ENCODE measurements around the gene FCGR3B.
"Not testable (repeated sequence)": the region's sequence is repeated elsewhere in the genome, so short reads cannot be mapped to it uniquely, and the experiment has no call there.

Gene FCGR3B

DNA sequence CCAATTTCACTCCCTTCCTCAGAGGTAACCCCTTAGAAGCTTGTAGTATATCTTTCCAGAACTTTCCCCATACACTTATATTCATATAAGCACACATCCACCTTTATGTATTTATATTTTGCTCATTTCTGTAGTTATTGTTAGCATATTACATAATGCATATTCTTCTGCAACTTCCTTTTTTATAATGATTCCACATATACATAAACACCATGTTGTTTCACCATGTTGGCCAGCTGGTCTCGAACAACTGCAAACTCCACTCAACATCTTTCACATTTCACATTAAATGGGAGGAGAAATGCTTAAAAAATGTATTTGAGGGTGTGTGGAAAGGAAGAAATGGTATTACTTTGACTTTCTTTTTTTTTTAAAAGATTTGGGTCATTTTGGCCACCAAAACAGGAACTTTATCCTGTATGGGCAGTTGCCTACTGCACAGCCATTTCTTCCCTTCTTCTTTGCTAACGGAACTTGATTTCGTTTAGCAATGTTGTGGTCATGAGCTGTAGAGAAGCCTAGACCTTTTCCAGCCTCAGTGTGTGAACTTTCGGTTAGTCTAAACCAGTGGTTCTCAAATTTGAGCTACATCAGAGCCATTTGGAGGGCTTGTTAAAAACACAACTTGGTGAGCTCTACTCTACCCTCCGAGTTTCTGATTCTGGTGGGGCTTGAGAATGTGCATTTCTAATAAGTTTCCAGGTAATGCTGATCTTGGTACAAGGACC lies 12.7 kb upstream of the FCGR3B start:
- not testable (repeated sequence) for H2AK5ac ChIP-seq (ENCODE audit: low read length)

GRCh38 chr1:161642697-161643096 lies 11.7 kb upstream of the FCGR3B start:
- not testable (repeated sequence) for H3K4me1 ChIP-seq (ENCODE audit: control insufficient read depth, low read depth, low read length); H2BK15ac ChIP-seq (replicated peaks; ENCODE audit: low read depth); H3K56ac ChIP-seq (ENCODE audit: low read length); H4K8ac ChIP-seq (ENCODE audit: low read depth, low read length); H3K4me2 ChIP-seq (ENCODE audit: low read length); H3K9ac ChIP-seq (ENCODE audit: low read length); H3K79me2 ChIP-seq (ENCODE audit: control insufficient read depth, insufficient read depth, low read length); H3K27me3 ChIP-seq (ENCODE audit: insufficient read depth, low read length, poor library complexity); H3K4ac ChIP-seq (ENCODE audit: low read depth, low read length); H3K18ac ChIP-seq (ENCODE audit: low read length); H2BK120ac ChIP-seq (ENCODE audit: low read depth, low read length); H3K27ac ChIP-seq (ENCODE audit: low read depth, low read length); H2AK5ac ChIP-seq (ENCODE audit: low read length); DNase-seq; H2BK5ac ChIP-seq (ENCODE audit: low read length); H3K4me3 ChIP-seq (ENCODE audit: low read length); H3K36me3 ChIP-seq (ENCODE audit: control insufficient read depth, insufficient read depth, low read length); H3K23ac ChIP-seq (ENCODE audit: low read length); H3K79me1 ChIP-seq (ENCODE audit: low read length); H4K5ac ChIP-seq (ENCODE audit: low read length)
- WGBS (ENCODE audit: extremely low coverage, insufficient coverage, low lambda C conversion rate) = no CpG with 5 or more reads among the region's 1 CpG

More for the DNA sequence above, 12.7 kb upstream of the FCGR3B start:
- not testable (repeated sequence) for H3K79me1 ChIP-seq (ENCODE audit: low read length); H3K4me1 ChIP-seq (ENCODE audit: control insufficient read depth, low read depth, low read length); H3K4me3 ChIP-seq (ENCODE audit: low read length); H3K27me3 ChIP-seq (ENCODE audit: insufficient read depth, low read length, poor library complexity); H4K8ac ChIP-seq (ENCODE audit: low read depth, low read length); H3K36me3 ChIP-seq (ENCODE audit: control insufficient read depth, insufficient read depth, low read length); H3K18ac ChIP-seq (ENCODE audit: low read length); H2BK120ac ChIP-seq (ENCODE audit: low read depth, low read length); H2BK5ac ChIP-seq (ENCODE audit: low read length); DNase-seq; H3K23ac ChIP-seq (ENCODE audit: low read length); H3K4me2 ChIP-seq (ENCODE audit: low read length); H3K4ac ChIP-seq (ENCODE audit: low read depth, low read length); H3K56ac ChIP-seq (ENCODE audit: low read length); H3K79me2 ChIP-seq (ENCODE audit: control insufficient read depth, insufficient read depth, low read length); H3K9ac ChIP-seq (ENCODE audit: low read length); H4K5ac ChIP-seq (ENCODE audit: low read length); H2BK15ac ChIP-seq (replicated peaks; ENCODE audit: low read depth); H3K27ac ChIP-seq (ENCODE audit: low read depth, low read length)
- WGBS (ENCODE audit: extremely low coverage, insufficient coverage, low lambda C conversion rate) = no CpG with 5 or more reads among the region's 5 CpGs

DNA sequence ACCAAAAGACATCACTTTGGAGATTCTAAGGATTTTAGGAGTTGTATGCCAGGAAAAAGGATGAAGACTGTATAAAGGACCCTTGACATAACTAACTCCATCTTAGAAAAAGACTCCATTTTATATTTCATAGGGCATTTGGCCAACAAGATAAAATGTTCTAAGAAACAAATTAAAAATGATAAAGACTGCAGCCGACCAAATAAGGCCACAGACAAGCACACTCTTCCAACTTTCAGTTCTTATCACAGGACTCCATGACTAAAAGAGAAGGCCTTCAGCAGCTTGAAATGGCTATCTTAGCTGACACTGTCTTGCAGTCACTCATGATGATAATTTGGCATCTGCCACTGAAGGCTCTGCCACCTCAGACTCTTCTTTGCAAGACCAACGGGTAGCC lies 8.2 kb upstream of the FCGR3B start:
- not testable (repeated sequence) for H4K5ac ChIP-seq (ENCODE audit: low read length); H2BK5ac ChIP-seq (ENCODE audit: low read length); H3K23ac ChIP-seq (ENCODE audit: low read length); H2BK120ac ChIP-seq (ENCODE audit: low read depth, low read length); H3K4me3 ChIP-seq (ENCODE audit: low read length); H3K18ac ChIP-seq (ENCODE audit: low read length); H2AK5ac ChIP-seq (ENCODE audit: low read length); DNase-seq; H3K79me2 ChIP-seq (ENCODE audit: control insufficient read depth, insufficient read depth, low read length); H3K4me1 ChIP-seq (ENCODE audit: control insufficient read depth, low read depth, low read length); H3K27me3 ChIP-seq (ENCODE audit: insufficient read depth, low read length, poor library complexity); H4K8ac ChIP-seq (ENCODE audit: low read depth, low read length); H3K27ac ChIP-seq (ENCODE audit: low read depth, low read length); H3K4me2 ChIP-seq (ENCODE audit: low read length); H3K79me1 ChIP-seq (ENCODE audit: low read length); H2BK15ac ChIP-seq (replicated peaks; ENCODE audit: low read depth); H3K56ac ChIP-seq (ENCODE audit: low read length); H3K9ac ChIP-seq (ENCODE audit: low read length); H3K4ac ChIP-seq (ENCODE audit: low read depth, low read length); H3K36me3 ChIP-seq (ENCODE audit: control insufficient read depth, insufficient read depth, low read length)
- no CpG with 5 or more reads among the region's 2 CpGs for WGBS (ENCODE audit: extremely low coverage, insufficient coverage, low lambda C conversion rate)

- H3K27me3 ChIP-seq (ENCODE audit: insufficient read depth, low read length, poor library complexity) = not testable (repeated sequence)
- no CpG with 5 or more reads among the region's 6 CpGs for WGBS (ENCODE audit: extremely low coverage, insufficient coverage, low lambda C conversion rate)
These were observed 7.4 kb upstream of the FCGR3B start for GRCh38 chr1:161638251-161638993.

DNA sequence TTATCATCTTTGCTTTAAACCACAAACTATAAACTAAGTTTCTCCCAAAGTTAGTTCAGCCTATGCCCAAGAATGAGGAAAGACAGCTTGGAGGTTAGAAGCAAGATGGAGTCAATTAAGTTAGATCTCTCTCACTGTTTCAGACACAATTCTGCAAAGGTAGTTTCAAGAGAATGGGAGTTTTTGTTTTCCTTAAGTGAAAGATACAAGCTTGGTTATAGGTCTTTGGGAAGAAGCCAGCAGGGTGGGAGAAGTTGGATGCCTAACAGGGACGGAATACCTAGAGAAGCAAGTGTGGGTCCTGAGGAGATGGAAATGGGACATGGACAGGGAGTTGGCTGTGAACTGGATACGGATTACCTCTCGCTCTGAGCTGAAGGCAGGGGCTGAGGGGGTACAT lies 6.0 kb upstream of the FCGR3B start:
- not testable (repeated sequence) for H3K27ac ChIP-seq (ENCODE audit: low read depth, low read length); H2BK5ac ChIP-seq (ENCODE audit: low read length); DNase-seq; H3K23ac ChIP-seq (ENCODE audit: low read length); H3K4me1 ChIP-seq (ENCODE audit: control insufficient read depth, low read depth, low read length); H3K4ac ChIP-seq (ENCODE audit: low read depth, low read length); H3K56ac ChIP-seq (ENCODE audit: low read length); H4K8ac ChIP-seq (ENCODE audit: low read depth, low read length); H2BK120ac ChIP-seq (ENCODE audit: low read depth, low read length); H3K27me3 ChIP-seq (ENCODE audit: insufficient read depth, low read length, poor library complexity); H3K9ac ChIP-seq (ENCODE audit: low read length); H3K4me3 ChIP-seq (ENCODE audit: low read length); H3K79me1 ChIP-seq (ENCODE audit: low read length); H3K79me2 ChIP-seq (ENCODE audit: control insufficient read depth, insufficient read depth, low read length); H3K36me3 ChIP-seq (ENCODE audit: control insufficient read depth, insufficient read depth, low read length); H3K4me2 ChIP-seq (ENCODE audit: low read length); H2AK5ac ChIP-seq (ENCODE audit: low read length); H2BK15ac ChIP-seq (replicated peaks; ENCODE audit: low read depth); H4K5ac ChIP-seq (ENCODE audit: low read length); H3K18ac ChIP-seq (ENCODE audit: low read length)
- no CpG with 5 or more reads among the region's 3 CpGs for WGBS (ENCODE audit: extremely low coverage, insufficient coverage, low lambda C conversion rate)

More at GRCh38 chr1:161638251-161638993, 7.4 kb upstream of the FCGR3B start:
- H3K27ac ChIP-seq (ENCODE audit: low read depth, low read length); H3K79me1 ChIP-seq (ENCODE audit: low read length); H3K79me2 ChIP-seq (ENCODE audit: control insufficient read depth, insufficient read depth, low read length); H2BK5ac ChIP-seq (ENCODE audit: low read length); H3K56ac ChIP-seq (ENCODE audit: low read length); H3K4me1 ChIP-seq (ENCODE audit: control insufficient read depth, low read depth, low read length); H3K4me2 ChIP-seq (ENCODE audit: low read length); H3K18ac ChIP-seq (ENCODE audit: low read length); H3K4ac ChIP-seq (ENCODE audit: low read depth, low read length); H2BK120ac ChIP-seq (ENCODE audit: low read depth, low read length); H4K8ac ChIP-seq (ENCODE audit: low read depth, low read length); H3K9ac ChIP-seq (ENCODE audit: low read length); H2BK15ac ChIP-seq (replicated peaks; ENCODE audit: low read depth); H3K23ac ChIP-seq (ENCODE audit: low read length); H4K5ac ChIP-seq (ENCODE audit: low read length); H2AK5ac ChIP-seq (ENCODE audit: low read length); H3K36me3 ChIP-seq (ENCODE audit: control insufficient read depth, insufficient read depth, low read length); H3K4me3 ChIP-seq (ENCODE audit: low read length): not testable (repeated sequence)
- DNase-seq = peak; percentile 16

Data from mesendoderm (in vitro differentiated cells).